HCT116 (cell line): ENCODE measurements around the gene STK16. TPM values are rescaled to one million over a fixed set of nuclear protein-coding genes. Genes with fewer than 3 reads are reported as not detected.

Source experiments
- ATAC-seq: fragments of 200-7000 bp; cut with Tn5 transposase; 2 replicates; pipeline ENCODE4 v1.9.1; 2020; ENCODE audit warnings: mild to moderate bottlenecking, moderate library complexity
- BruUV-seq: library from RNA; stranded (reverse); fragments of 400-500 nt; replicated peaks from 2 replicates; lab custom pipeline; 2021; lab: Mats Ljungman, UMichigan
- CTCF ChIA-PET: fragments of 300-600 bp; sonication (Branson Sonifier 250); formaldehyde crosslinking; loops from one replicate; lab custom pipeline; 2021; ENCODE audit warnings: antibody characterized with exemption; lab: Charles Lee
- POLR2A ChIA-PET: fragments of 300-600, 350-600 bp; sonication (Branson Sonifier 250); formaldehyde crosslinking; loops from one replicate; lab custom pipeline; 2021; ENCODE audit warnings: antibody characterized with exemption; lab: Charles Lee
- RAD21 ChIA-PET, 2 experiments: fragments of 300-600 bp; sonication (Branson Sonifier 250); formaldehyde crosslinking; loops; one replicate each; lab custom pipeline; 2023; ENCODE audit warnings: low total read pairs in 2 of 2; ENCODE audit not compliant: uncharacterized antibody in 2 of 2, unreplicated experiment in 2 of 2, low non-redundant PET in 1 of 2; lab: Charles Lee
- DNase-seq: peaks from one replicate; pipeline ENCODE4 v3.0.0-alpha.2; 2010; ENCODE audit warnings: low read depth, low spot score
- H2AFZ ChIP-seq: fragments of 200-600 bp; shearing (Covaris generic), sonication (generic); 2 replicates; pipeline ENCODE4 v1.6.1; 2017; ENCODE audit warnings: low read depth, mixed run types, mixed read lengths, antibody characterized with exemption, low read length; ENCODE audit not compliant: poor library complexity, severe bottlenecking
- H3K27ac ChIP-seq: 2 replicates; pipeline ENCODE4 v1.5.1; 2012; ENCODE audit warnings: low read depth, low read length
- H3K27me3 ChIP-seq: fragments of 200-600 bp; sonication (generic); 2 replicates; pipeline ENCODE4 v1.6.1; 2016; ENCODE audit warnings: mixed run types, low read length, mixed read lengths; ENCODE audit not compliant: insufficient read depth
- H3K36me3 ChIP-seq, 2 experiments: fragments of 200-500 bp in 1 of 2; fragments of 200-600 bp in 1 of 2; sonication (Bioruptor generic) in 1 of 2; sonication (generic) in 1 of 2; 2 replicates each; pipeline versions ENCODE4 v1.5.1 to v1.6.1; 2014 to 2016; ENCODE audit warnings: low read length in 2 of 2, inconsistent platforms in 1 of 2, mixed read lengths in 1 of 2, mixed run types in 1 of 2; ENCODE audit not compliant: insufficient read depth in 2 of 2, control insufficient read depth in 1 of 2
- H3K4me1 ChIP-seq, 2 experiments: fragments of 200-600 bp in 1 of 2; sonication (generic) in 1 of 2; 2 replicates each; pipeline versions ENCODE4 v1.5.1 to v1.6.1; 2012 to 2017; ENCODE audit warnings: low read length in 2 of 2, inconsistent platforms in 1 of 2, mild to moderate bottlenecking in 1 of 2, mixed read lengths in 1 of 2, mixed run types in 1 of 2, moderate library complexity in 1 of 2; ENCODE audit not compliant: insufficient read depth in 2 of 2, control insufficient read depth in 1 of 2
- H3K4me2 ChIP-seq: fragments of 200-600 bp; sonication (generic); 2 replicates; pipeline ENCODE4 v1.6.1; 2017; ENCODE audit warnings: mixed run types, low read length, mixed read lengths
- H3K4me3 ChIP-seq, 2 experiments: fragments of 200-600 bp in 1 of 2; sonication (generic) in 1 of 2; replicated peaks in 1 of 2; 2 replicates each; pipeline ENCODE4 v1.5.1; 2011 to 2016; ENCODE audit warnings: low read length in 2 of 2, control low read depth in 1 of 2, low read depth in 1 of 2, mild to moderate bottlenecking in 1 of 2, mixed read lengths in 1 of 2, mixed run types in 1 of 2
- H3K79me2 ChIP-seq: fragments of 200-600 bp; sonication (generic); 2 replicates; pipeline ENCODE4 v1.6.1; 2017; ENCODE audit warnings: mild to moderate bottlenecking, mixed run types, low read length, moderate library complexity, mixed read lengths; ENCODE audit not compliant: insufficient read depth
- H3K9ac ChIP-seq: fragments of 200-600 bp; sonication (generic); 2 replicates; pipeline ENCODE4 v1.6.1; 2016; ENCODE audit warnings: low read length, mixed read lengths
- H3K9me2 ChIP-seq: fragments of 200-600 bp; sonication (generic), shearing (Covaris generic); 2 replicates; pipeline ENCODE4 v1.6.1; 2017; ENCODE audit warnings: mixed run types, mild to moderate bottlenecking, moderate library complexity; ENCODE audit not compliant: insufficient read depth
- H3K9me3 ChIP-seq, 2 experiments: fragments of 200-500 bp in 1 of 2; fragments of 200-600 bp in 1 of 2; sonication (Bioruptor generic) in 1 of 2; sonication (generic) in 1 of 2; 2 replicates each; pipeline ENCODE4 v1.6.1; 2014 to 2017; ENCODE audit warnings: low read length in 2 of 2, mixed read lengths in 2 of 2, inconsistent platforms in 1 of 2, low read depth in 1 of 2, mild to moderate bottlenecking in 1 of 2, mixed run types in 1 of 2, moderate library complexity in 1 of 2; ENCODE audit not compliant: control insufficient read depth in 1 of 2, insufficient read depth in 1 of 2
- H4K20me1 ChIP-seq: fragments of 200-600 bp; sonication (generic), shearing (Covaris generic); 2 replicates; pipeline ENCODE4 v1.6.1; 2017; ENCODE audit warnings: mixed run types, mild to moderate bottlenecking, moderate library complexity; ENCODE audit not compliant: insufficient read depth
- ATF3 ChIP-seq: IDR thresholded peaks from 2 replicates; pipeline ENCODE4 v1.6.1; 2012
- CBX3 ChIP-seq: IDR thresholded peaks from 2 replicates; pipeline ENCODE4 v1.6.1; 2012; ENCODE audit warnings: low read depth
- CEBPB ChIP-seq: IDR thresholded peaks from 2 replicates; pipeline ENCODE4 v1.6.1; 2012; ENCODE audit warnings: low read depth
- CTCF ChIP-seq, 3 experiments: fragments of 200-600 bp in 1 of 3; sonication (generic) in 1 of 3; IDR thresholded peaks in 2 of 3; conservative IDR thresholded peaks in 1 of 3; 2 replicates each; pipeline ENCODE4 v1.5.1; 2012 to 2017; ENCODE audit warnings: low read depth in 2 of 3, low read length in 2 of 3, antibody characterized with exemption in 1 of 3, borderline replicate concordance in 1 of 3, control low read depth in 1 of 3, mild to moderate bottlenecking in 1 of 3, mixed read lengths in 1 of 3, mixed run types in 1 of 3, moderate library complexity in 1 of 3; ENCODE audit not compliant: insufficient read depth in 1 of 3
- EGR1 ChIP-seq: IDR thresholded peaks from 2 replicates; pipeline ENCODE4 v1.6.1; 2012; ENCODE audit warnings: low read depth
- ELF1 ChIP-seq: IDR thresholded peaks from 2 replicates; pipeline ENCODE4 v1.6.1; 2012; ENCODE audit warnings: low read depth, borderline replicate concordance
- EZH2phosphoT487 ChIP-seq: fragments of 200-600 bp; IDR thresholded peaks from 2 replicates; pipeline ENCODE4 v1.6.1; 2018; ENCODE audit warnings: antibody characterized with exemption, borderline replicate concordance
- FOSL1 ChIP-seq: IDR thresholded peaks from 2 replicates; pipeline ENCODE4 v1.6.1; 2012; ENCODE audit warnings: low read depth
- JUND ChIP-seq: IDR thresholded peaks from 2 replicates; pipeline ENCODE4 v1.6.1; 2012
- POLR2A ChIP-seq: IDR thresholded peaks from 2 replicates; pipeline ENCODE4 v1.7.0; 2011; ENCODE audit warnings: borderline replicate concordance; ENCODE audit not compliant: insufficient read depth, insufficient read length; ENCODE audit errors: extremely low read depth
- POLR2AphosphoS5 ChIP-seq: IDR thresholded peaks from 2 replicates; pipeline ENCODE4 v1.6.1; 2011; ENCODE audit warnings: mild to moderate bottlenecking, low read depth, low read length, moderate library complexity
- SIN3A ChIP-seq: IDR thresholded peaks from 2 replicates; pipeline ENCODE4 v1.6.1; 2012; ENCODE audit warnings: low read depth
- SP1 ChIP-seq: IDR thresholded peaks from 2 replicates; pipeline ENCODE4 v1.6.1; 2012; ENCODE audit warnings: low read depth
- SRF ChIP-seq: IDR thresholded peaks from 2 replicates; pipeline ENCODE4 v1.6.1; 2012; ENCODE audit warnings: low read depth
- YY1 ChIP-seq: IDR thresholded peaks from 2 replicates; pipeline ENCODE4 v1.6.1; 2011; ENCODE audit warnings: low read length, low read depth, moderate library complexity, mild to moderate bottlenecking; ENCODE audit not compliant: insufficient replicate concordance; ENCODE audit errors: extremely low read depth
- ZBTB33 ChIP-seq: IDR thresholded peaks from 2 replicates; pipeline ENCODE4 v1.6.1; 2011; ENCODE audit warnings: mild to moderate bottlenecking, low read length, moderate library complexity; ENCODE audit not compliant: insufficient replicate concordance; ENCODE audit errors: extremely low read depth
- ZFX ChIP-seq: fragments of 450-650 bp; IDR thresholded peaks from 2 replicates; pipeline ENCODE4 v1.6.1; 2017
- ZNF274 ChIP-seq: fragments of 200-500 bp; sonication (Bioruptor generic); IDR thresholded peaks from 2 replicates; pipeline ENCODE4 v1.6.1; 2014; ENCODE audit warnings: mild to moderate bottlenecking, low read depth, low read length, inconsistent platforms
- intact Hi-C: fragments of 100-400 bp; cut with micrococcal nuclease; formaldehyde crosslinking; loops from 2 replicates; pipeline ENCODE4 v1.10.0; 2022
- total RNA-seq: library from RNA; stranded (reverse); gene quantifications from one replicate; pipeline ENCODE4 v1.2.1, GENCODE V29; 2021; ENCODE audit not compliant: unreplicated experiment

STK16 gene
- total RNA-seq, 1 experiment from 2014 or later = 31.4 TPM

- intact Hi-C loops = no loop called here
- DNase-seq = no peak
- POLR2A ChIA-PET = no interaction called here
- no peaks in the 10 kb centered on the region for H3K9me2 ChIP-seq
- no peak for TF ChIP-seq YY1
- TF ChIP-seq ZFX = no peak
- no peak for TF ChIP-seq POLR2AphosphoS5
- CTCF ChIA-PET = interaction anchor here (1.0 kb wide), 1 partner anchor 11 kb away, joined by 3 read pairs; the partner anchor contains the start of gene DNAJB2
- no peaks in the 10 kb centered on the region for H3K9me3 ChIP-seq
- H3K27me3 ChIP-seq = no peaks in the 10 kb centered on the region
- H3K9ac ChIP-seq = no peak overlapping the region
- no peak overlapping the region for H3K4me2 ChIP-seq
- ATAC-seq = no peak
- H3K36me3 ChIP-seq = no peaks in the 10 kb centered on the region
- no peak overlapping the region for H3K4me3 ChIP-seq
- RAD21 ChIA-PET = no interaction called here
- no peaks in the 10 kb centered on the region for H3K79me2 ChIP-seq
- BruUV-seq = no TSS peak
- H4K20me1 ChIP-seq = no peaks in the 10 kb centered on the region
- H3K27ac ChIP-seq = no peak overlapping the region
- no peak overlapping the region for H2AFZ ChIP-seq
- H3K4me1 ChIP-seq = peaks cover 16 to 30% of the 10 kb centered on the region in 2 experiments
These were observed 45.3 kb downstream of the STK16 start for GRCh38 chr2:219290381-219291171.

GRCh38 chr2:219291394-219291793 lies 46.1 kb downstream of the STK16 start:
- H3K79me2 ChIP-seq = no peaks in the 10 kb centered on the region
- no peak for ATAC-seq
- no peaks in the 10 kb centered on the region for H3K27me3 ChIP-seq
- H3K27ac ChIP-seq = no peak overlapping the region
- H4K20me1 ChIP-seq = no peaks in the 10 kb centered on the region
- no peak overlapping the region for H2AFZ ChIP-seq
- RAD21 ChIA-PET = no interaction called here
- POLR2A ChIA-PET = no interaction called here
- DNase-seq = no peak
- H3K9ac ChIP-seq = no peak overlapping the region
- no peaks in the 10 kb centered on the region for H3K9me3 ChIP-seq
- H3K4me1 ChIP-seq = peaks cover 13 to 26% of the 10 kb centered on the region in 2 experiments
- H3K9me2 ChIP-seq = no peaks in the 10 kb centered on the region
- no peaks in the 10 kb centered on the region for H3K36me3 ChIP-seq
- no TSS peak for BruUV-seq
- CTCF ChIA-PET = no interaction called here
- intact Hi-C loops = no loop called here
- H3K4me2 ChIP-seq = no peak overlapping the region
- H3K4me3 ChIP-seq = no peak overlapping the region
- no peak for TF ChIP-seq SP1
- TF ChIP-seq CTCF (IDR thresholded peaks at IDR 0.05 in 2 of 3, conservative IDR thresholded peaks at IDR 0.05 in 1 of 3; ENCODE audit: borderline replicate concordance in 1 of 3, insufficient read depth in 1 of 3, low read depth in 2 of 3, low read length in 2 of 3) = no peak
- TF ChIP-seq ZBTB33 = no peak
- no peak for TF ChIP-seq ATF3
- TF ChIP-seq JUND = no peak
- TF ChIP-seq EZH2phosphoT487 = no peak
- TF ChIP-seq CEBPB = no peak
- TF ChIP-seq POLR2A = no peak
- TF ChIP-seq FOSL1 = no peak
- no peak for TF ChIP-seq ZNF274
- TF ChIP-seq EGR1 = no peak
- no peak for TF ChIP-seq SIN3A
- TF ChIP-seq CBX3 = no peak
- no peak for TF ChIP-seq SRF
- no peak for TF ChIP-seq POLR2AphosphoS5
- no peak for TF ChIP-seq ELF1
